GM12865 (cell line): ENCODE results near the gene DHRS7B.
"Not testable (repeated sequence)": the region's sequence is repeated elsewhere in the genome, so short reads cannot be mapped to it uniquely, and the experiment has no call there.

Experiments used
- DNase-seq: peaks from one replicate; pipeline ENCODE4 v3.0.0; 2010; ENCODE audit warnings: low read depth
- H3K4me3 ChIP-seq: 2 replicates; pipeline ENCODE4 v1.5.1; 2011; ENCODE audit warnings: mild to moderate bottlenecking, low read depth, low read length, control low read depth
- TF ChIP-seq, protein P1 (sequence below): IDR thresholded peaks from 2 replicates; pipeline ENCODE4 v1.5.1; 2011; ENCODE audit warnings: low read length, control low read depth, low read depth, inconsistent platforms; ENCODE audit not compliant: insufficient read depth; ENCODE audit errors: missing control alignments

The DHRS7B gene, protein sequence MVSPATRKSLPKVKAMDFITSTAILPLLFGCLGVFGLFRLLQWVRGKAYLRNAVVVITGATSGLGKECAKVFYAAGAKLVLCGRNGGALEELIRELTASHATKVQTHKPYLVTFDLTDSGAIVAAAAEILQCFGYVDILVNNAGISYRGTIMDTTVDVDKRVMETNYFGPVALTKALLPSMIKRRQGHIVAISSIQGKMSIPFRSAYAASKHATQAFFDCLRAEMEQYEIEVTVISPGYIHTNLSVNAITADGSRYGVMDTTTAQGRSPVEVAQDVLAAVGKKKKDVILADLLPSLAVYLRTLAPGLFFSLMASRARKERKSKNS

DNA sequence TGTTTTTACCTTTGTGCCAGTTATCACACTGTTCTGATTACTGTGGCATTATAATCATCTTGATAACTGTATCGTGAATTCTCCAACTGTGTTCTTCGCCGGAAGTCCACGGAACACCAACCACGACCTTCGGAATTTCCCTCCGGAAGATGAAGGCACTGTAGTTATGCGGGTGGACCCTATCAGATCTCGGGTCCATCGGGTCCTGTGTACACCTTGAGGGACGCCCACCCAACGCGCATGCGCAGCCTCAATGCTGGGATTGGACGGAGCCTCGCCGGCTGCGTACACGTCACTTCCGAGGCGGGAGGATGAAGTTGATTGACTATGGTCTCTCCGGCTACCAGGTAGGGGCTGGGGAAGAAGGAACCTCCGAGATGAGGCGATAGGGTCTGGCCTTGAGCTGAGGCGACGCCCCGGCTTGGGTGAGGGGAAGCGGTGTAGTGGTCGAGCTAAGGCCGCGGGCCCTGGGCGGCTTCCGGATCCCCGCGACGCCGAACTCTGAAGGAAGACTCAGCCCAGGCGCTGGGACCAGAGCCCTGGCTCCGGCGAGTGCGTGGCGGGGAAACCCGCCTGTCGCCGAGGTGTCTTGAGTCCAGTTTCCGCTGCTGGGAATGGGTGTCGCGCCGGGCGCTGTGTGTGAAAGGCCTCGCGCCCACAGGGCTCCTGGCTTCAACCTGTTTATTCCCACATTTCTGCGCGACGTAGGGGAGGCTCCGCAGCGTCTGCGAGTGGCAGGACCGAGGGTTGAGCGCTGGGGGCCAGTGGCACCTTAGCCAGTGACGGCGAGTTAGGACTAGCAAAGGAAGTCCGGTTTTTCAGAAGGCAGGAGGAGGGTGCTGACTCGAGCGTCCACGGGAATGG is at the start of gene DHRS7B:
Gene DHRS7B, plus strand, starts transcription at position 320 of the 864 bp plus-strand sequence. Its CDS starts 8 bp downstream, at position 328.
- H3K4me3 ChIP-seq: peak within 1 kb of the TSS; percentile 89
- TF ChIP-seq, protein P1, sequence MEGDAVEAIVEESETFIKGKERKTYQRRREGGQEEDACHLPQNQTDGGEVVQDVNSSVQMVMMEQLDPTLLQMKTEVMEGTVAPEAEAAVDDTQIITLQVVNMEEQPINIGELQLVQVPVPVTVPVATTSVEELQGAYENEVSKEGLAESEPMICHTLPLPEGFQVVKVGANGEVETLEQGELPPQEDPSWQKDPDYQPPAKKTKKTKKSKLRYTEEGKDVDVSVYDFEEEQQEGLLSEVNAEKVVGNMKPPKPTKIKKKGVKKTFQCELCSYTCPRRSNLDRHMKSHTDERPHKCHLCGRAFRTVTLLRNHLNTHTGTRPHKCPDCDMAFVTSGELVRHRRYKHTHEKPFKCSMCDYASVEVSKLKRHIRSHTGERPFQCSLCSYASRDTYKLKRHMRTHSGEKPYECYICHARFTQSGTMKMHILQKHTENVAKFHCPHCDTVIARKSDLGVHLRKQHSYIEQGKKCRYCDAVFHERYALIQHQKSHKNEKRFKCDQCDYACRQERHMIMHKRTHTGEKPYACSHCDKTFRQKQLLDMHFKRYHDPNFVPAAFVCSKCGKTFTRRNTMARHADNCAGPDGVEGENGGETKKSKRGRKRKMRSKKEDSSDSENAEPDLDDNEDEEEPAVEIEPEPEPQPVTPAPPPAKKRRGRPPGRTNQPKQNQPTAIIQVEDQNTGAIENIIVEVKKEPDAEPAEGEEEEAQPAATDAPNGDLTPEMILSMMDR: no peak
- DNase-seq: peak; percentile 97

DNA sequence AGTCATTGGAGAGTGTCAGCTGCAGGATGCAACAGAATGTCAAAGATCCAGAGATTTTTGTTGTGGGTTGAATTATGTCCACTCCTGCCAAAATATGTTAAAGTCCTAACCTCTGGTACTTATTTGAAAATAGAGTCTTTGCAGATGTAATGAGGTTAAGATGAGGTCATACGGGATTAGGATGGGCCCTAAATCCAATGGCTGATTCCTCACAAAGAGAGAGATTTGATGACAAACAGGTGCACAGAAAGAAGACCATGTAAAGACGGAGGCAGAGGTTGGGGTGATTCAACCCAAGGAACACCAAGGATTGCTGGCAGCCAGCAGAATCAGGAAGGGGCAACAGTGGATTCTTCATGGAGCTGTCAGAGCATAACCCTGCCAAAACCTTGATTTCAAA is 49.5 kb upstream of the DHRS7B start:
- TF ChIP-seq, protein P1: no peak
- no peak overlapping the region for H3K4me3 ChIP-seq
- DNase-seq: no peak

DNA sequence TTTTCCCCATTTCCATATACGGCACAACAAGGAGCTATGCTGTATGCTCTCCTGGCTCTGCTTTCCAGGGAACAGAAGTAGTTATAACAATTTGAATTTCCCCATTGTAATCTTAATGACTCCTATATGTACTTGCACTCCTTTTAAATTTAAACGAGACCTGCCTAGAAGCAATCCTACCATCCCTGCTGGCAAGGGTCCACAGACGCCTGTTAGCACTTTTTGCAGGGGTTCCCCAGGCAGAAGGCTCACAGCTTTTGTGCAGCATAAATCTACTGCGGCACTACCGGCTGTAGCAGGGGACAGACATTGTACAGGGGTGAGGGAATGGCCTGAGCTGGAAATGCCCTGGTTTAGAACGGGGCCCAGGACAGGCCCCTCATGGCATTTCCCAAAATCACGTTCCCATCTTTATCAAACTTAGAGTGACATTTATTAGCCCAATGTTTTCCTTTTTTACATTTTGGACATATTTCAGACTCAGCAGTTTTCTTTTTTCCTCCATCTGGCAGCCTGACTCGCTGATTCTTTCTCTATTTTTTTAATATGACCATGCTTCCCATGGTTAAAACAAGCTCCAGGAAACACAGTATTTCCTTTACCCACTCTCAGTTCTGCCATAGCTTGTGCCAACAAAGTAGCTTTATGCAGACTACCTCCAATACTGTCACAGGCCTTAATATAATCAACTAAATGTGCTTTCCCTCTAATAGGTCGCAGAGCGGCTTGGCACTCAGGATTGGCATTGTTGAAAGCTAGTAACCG is 48.6 kb upstream of the DHRS7B start:
- TF ChIP-seq, protein P1: no peak
- H3K4me3 ChIP-seq: no peak overlapping the region
- DNase-seq: no peak

DNA sequence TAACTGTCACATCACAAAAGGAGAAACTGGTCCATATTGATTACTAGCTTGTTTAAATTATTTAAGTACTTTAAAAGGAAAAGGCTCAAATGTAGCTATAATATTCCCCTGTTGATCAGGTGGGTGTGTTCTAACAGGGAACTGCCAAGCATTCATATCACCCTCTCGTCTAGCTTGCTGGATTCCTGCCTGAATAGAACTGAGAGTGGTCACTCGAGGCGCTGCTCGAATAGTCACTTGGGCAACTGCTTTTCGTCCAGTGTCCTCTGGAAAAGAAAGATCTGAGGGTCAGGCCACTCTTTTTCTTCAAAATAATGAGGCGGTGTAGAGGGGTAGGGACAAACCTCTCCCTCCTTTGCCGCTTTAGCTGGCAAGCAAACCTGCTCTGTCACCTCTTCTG is 47.6 kb upstream of the DHRS7B start:
- H3K4me3 ChIP-seq: no peak overlapping the region
- TF ChIP-seq, protein P1: no peak
- DNase-seq: no peak

DNA sequence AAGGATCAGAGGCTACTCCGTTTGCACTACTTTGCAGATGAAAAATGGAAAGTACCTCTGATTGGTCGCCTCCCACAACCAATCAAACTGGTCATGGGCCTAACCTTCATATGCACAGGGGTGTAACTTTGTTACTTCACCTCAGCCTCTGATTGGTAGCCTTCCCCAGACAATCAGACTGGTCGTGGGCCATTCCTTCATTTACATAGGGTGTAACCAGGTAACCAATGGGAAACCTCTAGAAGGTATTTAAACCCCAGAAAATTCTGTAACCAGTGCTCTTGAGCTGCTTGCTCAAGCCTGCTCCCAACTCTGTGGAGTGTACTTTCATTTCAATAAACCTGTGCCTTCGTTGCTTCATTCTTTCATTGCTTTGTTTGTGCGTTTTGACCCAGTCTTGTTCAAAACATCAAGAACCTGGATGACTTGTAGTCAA is 44.7 kb upstream of the DHRS7B start:
- H3K4me3 ChIP-seq: no peak overlapping the region
- TF ChIP-seq, protein P1: no peak
- peak; percentile 9 for DNase-seq

DNA sequence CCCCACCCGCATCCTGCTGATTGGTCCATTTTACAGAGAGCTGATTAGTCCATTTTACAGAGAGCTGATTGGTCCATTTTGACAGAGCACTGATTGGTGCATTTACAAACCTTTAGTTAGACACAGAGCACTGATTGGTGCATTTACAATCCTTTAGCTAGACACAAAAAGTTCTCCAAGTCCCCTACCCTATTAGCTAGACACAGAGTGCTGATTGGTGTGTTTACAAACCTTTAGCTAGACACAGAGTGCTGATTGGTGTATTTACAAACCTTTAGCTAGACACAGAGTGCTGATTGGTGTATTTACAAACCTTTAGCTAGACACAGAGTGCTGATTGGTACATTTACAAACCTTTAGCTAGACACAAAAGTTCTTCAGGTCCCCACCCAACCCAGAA is 41.5 kb upstream of the DHRS7B start:
- H3K4me3 ChIP-seq, DNase-seq: not testable (repeated sequence)

DNA sequence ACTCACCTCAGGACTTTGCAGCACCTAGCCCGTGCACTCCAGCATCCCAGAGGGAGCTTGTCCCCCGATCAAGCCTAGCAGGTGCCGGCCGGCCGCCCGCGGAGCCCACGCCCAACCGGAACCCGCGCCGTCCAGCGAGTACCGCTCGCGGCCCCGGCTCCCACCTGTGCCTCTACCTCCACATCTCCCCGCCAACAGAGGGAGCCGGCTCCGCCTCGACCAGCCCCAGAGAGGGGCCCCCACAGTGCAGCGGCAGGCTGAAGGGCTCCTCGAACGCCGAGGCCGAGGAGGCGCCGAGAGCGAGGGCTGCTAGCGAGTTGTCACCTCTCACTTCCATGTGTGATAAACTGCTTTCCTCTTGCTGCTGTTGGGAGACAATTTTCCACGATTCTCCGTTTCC is 41.1 kb upstream of the DHRS7B start:
- H3K4me3 ChIP-seq: no peak overlapping the region
- TF ChIP-seq, protein P1: no peak
- DNase-seq: no peak
